K562 (cell line): ENCODE measurements around the gene GRIN2D.

Source experiments
- GATAD2A ChIP-seq: fragments of 450-650 bp; IDR thresholded peaks from 2 replicates; pipeline ENCODE4 v1.6.1; 2017
- KAT2B ChIP-seq: IDR thresholded peaks from one replicate; pipeline ENCODE4 v1.6.1; 2012; ENCODE audit warnings: low read depth, mild to moderate bottlenecking, control low read depth, inconsistent platforms, low read length, moderate library complexity
- SRSF9 ChIP-seq: fragments of 200-400 bp; formaldehyde crosslinking; IDR thresholded peaks from 2 replicates; pipeline ENCODE4 v1.6.1; 2017; ENCODE audit warnings: low read depth, low read length, borderline replicate concordance
- TARDBP ChIP-seq: fragments of 450-650 bp; IDR thresholded peaks from 2 replicates; pipeline ENCODE4 v1.6.1; 2016
- TBL1XR1 ChIP-seq, 2 experiments: IDR thresholded peaks; 2 replicates each; pipeline ENCODE4 v1.6.1; 2012; ENCODE audit warnings: improper control_type of control experiment in 2 of 2, low read length in 2 of 2, mild to moderate bottlenecking in 1 of 2
- TF ChIP-seq, protein P1 (sequence below): sonication (generic); formaldehyde crosslinking; IDR thresholded peaks from 2 replicates; pipeline ENCODE4 v1.8.0; 2023; ENCODE audit warnings: mild to moderate bottlenecking, missing genetic modification reagents

GRCh38 chr19:48413879-48414587, 20.6 kb downstream of the GRIN2D start:
- TF ChIP-seq KAT2B (no peak), GATAD2A (no peak), TARDBP (no peak), SRSF9 (no peak), TBL1XR1 (IDR thresholded peaks at IDR 0.05; ENCODE audit: low read length in 2 of 2) (no peak)
- TF ChIP-seq, protein P1, sequence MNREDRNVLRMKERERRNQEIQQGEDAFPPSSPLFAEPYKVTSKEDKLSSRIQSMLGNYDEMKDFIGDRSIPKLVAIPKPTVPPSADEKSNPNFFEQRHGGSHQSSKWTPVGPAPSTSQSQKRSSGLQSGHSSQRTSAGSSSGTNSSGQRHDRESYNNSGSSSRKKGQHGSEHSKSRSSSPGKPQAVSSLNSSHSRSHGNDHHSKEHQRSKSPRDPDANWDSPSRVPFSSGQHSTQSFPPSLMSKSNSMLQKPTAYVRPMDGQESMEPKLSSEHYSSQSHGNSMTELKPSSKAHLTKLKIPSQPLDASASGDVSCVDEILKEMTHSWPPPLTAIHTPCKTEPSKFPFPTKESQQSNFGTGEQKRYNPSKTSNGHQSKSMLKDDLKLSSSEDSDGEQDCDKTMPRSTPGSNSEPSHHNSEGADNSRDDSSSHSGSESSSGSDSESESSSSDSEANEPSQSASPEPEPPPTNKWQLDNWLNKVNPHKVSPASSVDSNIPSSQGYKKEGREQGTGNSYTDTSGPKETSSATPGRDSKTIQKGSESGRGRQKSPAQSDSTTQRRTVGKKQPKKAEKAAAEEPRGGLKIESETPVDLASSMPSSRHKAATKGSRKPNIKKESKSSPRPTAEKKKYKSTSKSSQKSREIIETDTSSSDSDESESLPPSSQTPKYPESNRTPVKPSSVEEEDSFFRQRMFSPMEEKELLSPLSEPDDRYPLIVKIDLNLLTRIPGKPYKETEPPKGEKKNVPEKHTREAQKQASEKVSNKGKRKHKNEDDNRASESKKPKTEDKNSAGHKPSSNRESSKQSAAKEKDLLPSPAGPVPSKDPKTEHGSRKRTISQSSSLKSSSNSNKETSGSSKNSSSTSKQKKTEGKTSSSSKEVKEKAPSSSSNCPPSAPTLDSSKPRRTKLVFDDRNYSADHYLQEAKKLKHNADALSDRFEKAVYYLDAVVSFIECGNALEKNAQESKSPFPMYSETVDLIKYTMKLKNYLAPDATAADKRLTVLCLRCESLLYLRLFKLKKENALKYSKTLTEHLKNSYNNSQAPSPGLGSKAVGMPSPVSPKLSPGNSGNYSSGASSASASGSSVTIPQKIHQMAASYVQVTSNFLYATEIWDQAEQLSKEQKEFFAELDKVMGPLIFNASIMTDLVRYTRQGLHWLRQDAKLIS (CRISPR knock-in tag), result no peak
